GM19467 (cell line): Measurements from ENCODE around the gene CMAS.
"Not testable (repeated sequence)": the region's sequence is repeated elsewhere in the genome, so short reads cannot be mapped to it uniquely, and the experiment has no call there.

ENCODE experiments used
- ATAC-seq: cut with Tn5 transposase; IDR thresholded peaks from one replicate; pipeline ENCODE4 v1.9.1; 2021; ENCODE audit warnings: mild to moderate bottlenecking, moderate library complexity; ENCODE audit not compliant: unreplicated experiment

The CMAS gene

GRCh38 chr12:22046968-22047390, 961 bp downstream of the CMAS start:
- ATAC-seq: no peak

GRCh38 chr12:22047494-22047893, 1.5 kb downstream of the CMAS start:
- ATAC-seq: no peak

- ATAC-seq: no peak
Observed at GRCh38 chr12:22048351-22049041, 2.5 kb downstream of the CMAS start.

GRCh38 chr12:22050078-22050477, 4.1 kb downstream of the CMAS start:
- ATAC-seq: no peak

GRCh38 chr12:22051114-22051698, 5.2 kb downstream of the CMAS start:
- no peak for ATAC-seq

- not testable (repeated sequence) for ATAC-seq
Observed at GRCh38 chr12:22052994-22053393, 7.0 kb downstream of the CMAS start.

GRCh38 chr12:22054155-22054554, 8.1 kb downstream of the CMAS start:
- ATAC-seq: no peak

- ATAC-seq: no peak
Observed at GRCh38 chr12:22056607-22057006, 10.6 kb downstream of the CMAS start.

- no peak for ATAC-seq
Observed at GRCh38 chr12:22059976-22060647, 14.1 kb downstream of the CMAS start.

- ATAC-seq: no peak
Observed at GRCh38 chr12:22064968-22065367, 18.9 kb downstream of the CMAS start.

GRCh38 chr12:22066310-22066709, 20.3 kb downstream of the CMAS start:
- ATAC-seq: no peak

- no peak for ATAC-seq
Observed at GRCh38 chr12:22069851-22070250, 23.8 kb downstream of the CMAS start.

GRCh38 chr12:22082190-22082701, 36.2 kb downstream of the CMAS start:
- ATAC-seq: no peak

- ATAC-seq: no peak
Observed at GRCh38 chr12:22083167-22083566, 37.1 kb downstream of the CMAS start.

- ATAC-seq: no peak
Observed at GRCh38 chr12:22084852-22085251, 38.8 kb downstream of the CMAS start.

- ATAC-seq: no peak
Observed at GRCh38 chr12:22088886-22089285, 42.9 kb downstream of the CMAS start.

- ATAC-seq: no peak
Observed at GRCh38 chr12:22089486-22089885, 43.5 kb downstream of the CMAS start.

GRCh38 chr12:22099062-22099461, 53.0 kb downstream of the CMAS start:
- not testable (repeated sequence) for ATAC-seq

- peak; percentile 54 for ATAC-seq
Observed at GRCh38 chr12:22100958-22101748, 55.1 kb downstream of the CMAS start.

GRCh38 chr12:22101749-22102243, 55.8 kb downstream of the CMAS start:
- no peak for ATAC-seq

GRCh38 chr12:22103418-22103817, 57.4 kb downstream of the CMAS start:
- no peak for ATAC-seq
